CD4-positive, alpha-beta T cell treated with Interferon alpha-2 for 1 hour (primary cell): Measurements from ENCODE around the gene SESN1.

Source experiments
- DNase-seq, 2 donors: peaks; one replicate each; pipeline ENCODE4 v3.0.0-alpha.2; 2020 to 2022

Gene SESN1

DNA sequence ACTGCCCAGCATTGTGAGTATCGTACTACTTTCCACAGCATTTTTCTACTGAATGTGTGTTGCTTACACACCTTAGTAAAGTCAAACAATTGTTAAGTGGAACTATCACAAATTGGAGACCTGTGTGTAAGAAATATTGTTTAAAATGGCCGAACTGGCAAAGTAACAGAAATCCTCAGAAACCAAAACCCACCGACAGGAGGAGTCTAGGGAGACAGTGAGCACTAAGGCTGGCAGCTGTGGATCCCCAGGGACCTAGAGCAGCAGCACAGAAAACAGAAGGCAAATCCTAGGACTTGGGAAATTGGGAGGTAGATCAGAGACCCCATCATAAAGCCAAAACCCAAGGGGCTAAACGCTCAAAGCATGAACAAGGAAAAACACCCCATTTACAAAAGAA, 69.9 kb downstream of the SESN1 start:
- DNase-seq: no peak

DNA sequence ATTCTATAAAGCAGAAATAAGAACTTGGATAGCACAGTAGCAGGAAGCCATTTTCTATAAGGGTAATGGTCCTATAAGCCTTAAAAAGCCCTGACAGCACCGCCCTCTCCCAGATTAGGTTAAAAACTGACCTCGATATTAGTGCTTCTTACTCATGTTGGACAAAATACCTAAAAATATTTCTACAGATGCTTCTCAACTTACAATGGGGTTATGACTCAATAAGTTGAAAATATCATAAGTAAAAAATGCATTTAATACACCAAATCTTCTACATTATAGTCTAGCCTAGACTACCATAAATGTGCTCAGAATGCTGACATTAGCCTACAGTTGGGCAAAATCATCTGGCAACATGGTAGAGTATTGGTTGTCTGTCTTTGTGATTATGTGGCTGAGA, 70.3 kb downstream of the SESN1 start:
- no peak for DNase-seq

DNA sequence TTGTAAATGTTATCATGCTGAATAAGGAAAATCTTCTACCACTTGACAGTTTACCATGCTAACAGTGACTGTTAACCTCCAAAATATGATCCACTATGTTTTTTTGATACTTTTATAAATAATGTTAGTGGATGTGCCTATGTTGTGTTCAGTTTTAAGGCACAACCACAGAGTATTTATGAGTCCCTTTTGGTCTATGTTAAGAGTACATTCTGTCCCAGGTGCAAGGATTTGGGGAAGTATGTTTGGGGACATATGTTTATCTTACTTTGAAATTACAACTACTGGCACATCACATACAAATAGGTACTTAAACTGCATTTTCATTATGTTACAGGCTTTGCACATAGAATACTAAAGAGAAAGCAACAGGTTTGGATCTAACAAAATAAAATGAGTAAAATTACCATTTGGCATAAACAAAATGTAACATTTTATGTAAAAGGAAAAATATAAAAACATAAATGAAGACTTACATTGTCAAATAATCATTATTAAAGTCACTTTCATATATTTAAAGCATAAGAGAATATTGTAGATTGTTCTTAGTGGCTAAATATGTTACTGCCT, 71.2 kb downstream of the SESN1 start:
- DNase-seq: no peak

DNA sequence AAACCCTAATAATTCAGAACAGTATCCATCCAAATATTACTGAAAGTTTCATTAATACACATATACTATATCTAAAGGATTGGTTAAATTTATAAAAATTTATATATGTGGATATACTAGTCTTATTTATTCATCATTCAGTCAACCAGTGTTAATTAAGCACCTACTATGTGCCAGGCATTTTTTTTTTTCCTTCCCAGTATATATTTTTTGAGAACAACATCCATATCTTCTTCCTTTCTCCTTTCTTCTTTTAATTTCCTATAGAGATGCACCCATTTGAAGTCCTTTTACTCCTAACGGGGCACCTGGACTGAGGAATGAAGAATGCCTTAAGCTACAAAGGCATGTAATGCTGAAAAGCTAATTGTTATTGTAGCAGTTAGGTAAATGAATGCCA, 72.8 kb downstream of the SESN1 start:
- no peak for DNase-seq

DNA sequence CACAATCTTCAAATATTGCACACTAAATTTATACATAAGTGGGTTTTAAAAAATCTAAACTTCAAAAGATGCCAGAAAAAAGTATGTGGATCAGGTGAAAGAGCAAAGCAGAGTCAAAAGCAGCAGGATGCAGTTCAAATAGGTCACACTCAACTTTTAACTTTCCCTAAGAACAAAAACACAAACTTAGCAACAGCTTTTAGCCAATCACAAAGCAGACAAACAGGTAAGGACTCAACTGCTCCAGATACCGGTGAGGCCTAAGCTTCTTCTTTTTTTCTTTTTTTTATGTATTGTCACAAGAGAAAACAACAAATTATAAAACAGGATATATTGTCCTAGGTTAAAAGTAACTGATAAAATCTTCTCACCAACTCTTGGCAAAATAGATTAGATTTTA, 74.7 kb downstream of the SESN1 start:
- peak in 1 of 2 donors; percentile 70 for DNase-seq

DNA sequence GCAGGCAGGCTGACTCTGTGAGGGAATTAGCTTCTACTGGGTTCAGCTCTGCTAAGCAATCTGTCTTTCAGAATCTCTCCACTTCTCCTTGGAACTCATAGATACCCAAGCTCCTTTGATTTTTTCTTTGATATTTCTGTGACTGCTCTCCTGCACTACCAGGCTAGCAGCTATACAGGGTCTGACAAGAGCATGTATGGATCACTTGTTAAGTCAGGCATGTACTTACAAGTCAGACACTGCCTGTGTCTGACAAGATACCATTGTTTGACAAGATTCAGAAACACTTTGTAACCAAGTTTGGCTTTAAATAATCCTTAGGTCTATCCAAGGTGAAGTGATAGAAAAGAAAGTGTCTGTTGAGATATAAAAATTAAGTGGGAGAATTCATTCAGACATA, 79.5 kb downstream of the SESN1 start:
- no peak for DNase-seq

DNA sequence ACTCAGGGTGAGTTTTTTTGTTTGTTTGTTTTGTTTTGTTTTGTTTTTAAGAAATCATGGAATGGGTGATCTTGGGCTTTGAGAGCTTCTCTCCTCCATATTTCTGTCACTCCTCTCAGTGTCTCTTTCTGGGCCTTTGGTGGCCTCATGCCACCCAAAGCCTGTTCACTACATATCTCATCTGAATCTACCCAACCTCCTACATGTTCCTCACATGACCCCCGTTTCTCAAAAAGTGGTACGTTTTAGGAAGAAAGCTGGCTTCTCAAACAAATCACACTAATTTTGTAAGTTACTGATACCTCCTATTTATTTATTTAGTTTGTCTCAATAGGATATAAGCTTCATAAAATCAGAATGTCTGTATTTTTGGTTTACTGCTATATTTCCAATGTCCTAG, 80.0 kb downstream of the SESN1 start:
- DNase-seq: no peak

DNA sequence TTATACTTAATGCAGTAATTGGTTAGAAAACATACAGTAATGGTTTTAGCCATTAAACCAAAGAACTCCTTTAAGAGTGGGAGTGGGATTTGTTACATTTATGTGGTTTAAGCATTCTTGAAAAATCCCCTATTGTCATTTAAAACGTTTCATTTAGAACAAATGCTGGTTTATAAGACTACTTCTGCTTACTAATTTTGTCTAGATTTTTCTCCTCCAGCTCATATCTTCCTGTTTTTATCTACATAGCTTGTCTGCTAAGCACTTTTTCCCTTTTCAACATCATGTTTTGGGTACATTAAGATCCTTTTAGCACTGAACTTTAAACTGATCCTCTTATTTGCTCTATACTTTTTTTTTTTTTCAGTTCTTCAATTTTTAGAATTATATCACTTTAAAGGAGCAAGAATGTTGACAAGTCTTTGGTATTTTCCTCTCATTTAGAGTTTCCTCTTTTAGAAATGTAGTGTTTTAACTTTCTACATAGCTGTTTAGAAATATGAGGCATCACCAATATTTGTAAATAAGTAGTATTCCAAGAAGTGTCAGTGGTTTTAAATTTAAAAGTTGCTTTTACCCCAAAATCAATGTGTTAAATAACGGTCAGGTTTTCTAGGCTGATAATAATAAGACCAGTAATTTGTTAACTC, 80.9 kb downstream of the SESN1 start:
- DNase-seq: no peak

DNA sequence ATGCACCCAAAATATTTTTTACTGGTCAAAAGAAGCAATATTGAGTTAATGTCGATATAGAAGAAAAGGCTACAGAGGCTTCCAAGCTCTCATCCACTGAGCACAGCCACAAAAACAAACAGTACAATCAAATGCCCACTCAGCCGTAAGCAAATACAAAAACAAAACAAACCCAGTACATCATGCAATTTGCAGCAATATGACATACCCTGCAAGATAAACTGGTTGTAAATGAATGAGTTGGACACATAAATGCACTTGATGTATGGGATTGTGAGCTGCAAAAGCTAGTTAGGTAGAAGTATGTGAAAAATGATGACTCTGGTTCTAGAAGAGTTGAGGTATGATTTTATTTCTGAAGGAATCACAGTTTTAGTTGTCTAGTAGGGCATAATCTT, 83.9 kb downstream of the SESN1 start:
- no peak for DNase-seq

DNA sequence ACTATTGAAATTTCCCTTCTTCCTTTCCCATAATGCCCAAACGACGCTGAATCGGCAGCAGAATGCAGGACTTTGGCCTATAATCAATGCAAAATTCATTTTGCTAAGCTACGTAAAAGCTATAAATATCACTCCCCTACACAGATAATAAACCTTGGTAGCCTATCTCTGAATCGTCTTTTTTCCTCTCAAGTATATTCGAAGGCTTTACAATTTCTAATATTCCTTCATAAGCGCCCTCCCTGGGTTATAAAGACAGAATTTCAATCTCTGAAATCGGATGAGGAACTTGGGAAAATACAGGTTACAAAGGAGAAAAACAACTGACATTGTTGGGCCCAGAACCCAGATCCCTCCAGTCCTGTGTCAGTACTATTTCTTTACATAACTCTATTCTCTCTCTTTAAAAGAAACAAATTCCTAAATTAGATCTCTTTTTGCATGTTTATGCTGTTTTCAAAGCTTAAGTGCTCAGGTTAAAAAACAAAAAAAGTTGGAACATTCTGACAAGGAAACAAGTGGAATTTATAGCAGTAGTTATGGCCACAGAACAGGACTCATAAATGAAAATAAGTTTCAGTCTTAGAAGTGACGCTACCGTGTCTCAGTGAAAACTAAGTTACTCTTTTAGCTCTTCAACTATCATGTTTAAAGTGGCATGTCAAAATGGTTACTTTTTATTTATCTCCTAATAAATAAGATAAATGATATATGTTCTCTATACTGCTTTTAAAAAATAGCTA, 84.5 kb downstream of the SESN1 start:
- no peak for DNase-seq

DNA sequence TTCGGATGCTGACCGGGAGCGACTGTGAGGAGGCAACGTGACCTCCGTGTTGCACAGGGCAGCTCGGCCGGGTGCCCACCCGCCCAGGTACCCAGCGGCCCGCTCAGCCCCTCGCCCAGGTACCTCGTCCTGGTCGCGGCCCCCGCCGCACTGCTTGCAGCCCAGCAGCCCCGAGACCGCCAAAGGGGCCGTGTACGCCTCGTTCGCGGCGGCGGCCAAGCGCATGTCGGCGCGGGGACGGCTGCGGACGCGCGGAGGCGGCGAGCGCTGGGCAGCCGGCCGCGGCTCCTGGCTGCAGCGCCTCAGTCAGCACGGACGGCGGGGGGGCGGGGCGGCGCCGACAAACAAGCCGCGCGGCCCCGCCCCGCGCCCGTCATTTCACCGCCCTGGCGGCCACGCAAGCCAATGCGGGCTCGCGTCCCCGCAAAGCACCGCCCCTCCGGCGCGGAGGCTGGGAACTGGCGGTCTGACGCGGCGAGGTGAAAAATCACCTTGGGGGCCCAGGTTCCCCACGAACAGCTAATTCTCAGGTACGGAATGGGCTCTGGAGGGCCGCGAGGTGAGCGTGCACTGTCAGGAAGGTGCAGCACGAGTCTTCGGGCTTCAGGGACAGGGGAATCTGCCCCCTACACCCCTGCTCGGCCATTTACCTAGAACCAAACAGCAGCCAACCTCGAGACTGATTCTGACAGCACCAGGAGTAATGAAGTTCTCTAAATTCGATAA, 85.2 kb downstream of the SESN1 start:
- peak; percentile 89 to 94 for DNase-seq

DNA sequence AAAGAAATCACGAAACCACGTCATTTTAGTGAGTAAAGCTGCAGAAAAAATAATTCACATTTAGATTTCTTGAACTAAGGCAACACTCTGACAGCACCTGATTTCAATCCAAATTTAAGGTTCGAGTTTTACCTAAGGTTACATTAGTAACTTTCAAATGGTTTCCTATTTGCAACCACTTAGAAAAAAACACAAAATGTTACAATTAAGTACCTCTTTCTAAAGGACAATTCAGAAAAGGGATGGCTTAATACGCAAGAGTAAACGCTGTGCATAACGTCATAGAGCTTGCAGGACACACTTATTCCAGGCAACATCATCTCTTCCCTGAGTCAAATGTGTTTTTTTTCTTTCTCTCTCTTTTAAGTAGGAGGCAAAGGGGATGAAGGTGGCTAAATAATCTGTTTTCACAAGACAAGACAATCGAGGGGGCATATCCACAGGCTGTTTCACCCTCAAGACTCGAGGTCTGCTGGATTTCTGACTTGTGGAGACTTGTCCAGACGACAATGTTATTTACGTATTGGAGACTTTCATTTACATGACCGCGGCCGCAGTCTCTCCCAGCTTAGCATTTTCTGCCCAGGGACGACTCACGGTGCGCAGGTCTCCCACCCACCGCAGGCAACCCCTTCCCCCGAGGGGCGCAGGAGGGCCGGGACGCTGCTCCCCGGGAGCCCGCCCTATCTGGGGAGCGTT, 86.0 kb downstream of the SESN1 start:
- peak; percentile 6 to 48 for DNase-seq

DNA sequence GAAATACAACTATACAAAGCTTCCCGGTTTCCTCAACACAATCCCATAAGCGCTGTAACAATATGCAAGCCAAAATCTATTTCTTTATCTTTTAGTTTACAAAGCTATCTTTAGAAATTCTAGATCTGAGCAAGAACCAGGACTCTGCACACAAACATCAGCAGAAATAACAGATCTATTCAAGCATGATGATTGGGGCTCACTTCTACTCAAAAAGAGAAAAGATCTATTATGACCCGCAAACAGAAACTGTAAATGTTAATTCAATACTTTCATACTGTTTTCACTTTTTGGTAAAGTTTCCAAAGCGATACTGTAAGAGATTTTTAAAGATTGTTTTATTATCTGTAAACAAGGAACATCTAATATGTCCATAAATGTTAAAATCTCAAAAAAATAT, 86.6 kb downstream of the SESN1 start:
- DNase-seq: no peak

DNA sequence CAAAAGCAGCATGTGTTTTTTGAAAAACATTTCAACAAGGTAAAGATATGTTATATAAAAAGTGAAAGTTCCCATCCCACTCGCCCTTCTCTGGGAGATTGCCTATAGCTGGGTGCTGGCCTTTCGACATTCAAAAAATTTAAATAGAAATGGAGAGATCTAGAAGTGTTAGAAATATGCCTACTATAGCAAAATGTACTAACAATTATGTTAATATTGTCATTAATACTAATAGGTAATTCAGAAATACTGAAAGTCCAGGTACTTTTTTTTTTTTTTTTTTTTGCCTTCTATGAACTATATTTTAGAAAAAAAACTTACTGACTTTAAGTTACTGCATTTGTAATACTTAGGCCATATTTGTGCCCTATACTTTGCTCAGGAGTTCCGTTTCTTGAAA, 87.1 kb downstream of the SESN1 start:
- no peak for DNase-seq

DNA sequence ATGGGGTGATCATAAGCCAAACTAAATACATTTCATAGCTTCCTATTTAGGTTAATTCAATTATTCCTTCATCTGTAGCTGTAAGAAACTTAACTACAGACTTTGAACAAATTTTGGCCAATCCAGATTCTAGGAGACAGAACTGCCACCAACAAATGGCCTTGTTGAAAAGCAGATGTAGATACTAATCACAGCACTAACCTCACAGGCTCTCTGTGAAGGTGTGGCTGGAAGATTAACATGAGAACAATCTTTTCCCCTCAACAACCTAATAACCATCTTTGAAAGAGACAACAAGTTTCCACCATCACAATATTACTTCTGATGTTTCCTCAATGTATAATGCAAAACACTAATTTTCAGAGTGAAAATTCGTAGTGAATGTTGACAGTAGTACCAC, 87.8 kb downstream of the SESN1 start:
- DNase-seq: no peak

DNA sequence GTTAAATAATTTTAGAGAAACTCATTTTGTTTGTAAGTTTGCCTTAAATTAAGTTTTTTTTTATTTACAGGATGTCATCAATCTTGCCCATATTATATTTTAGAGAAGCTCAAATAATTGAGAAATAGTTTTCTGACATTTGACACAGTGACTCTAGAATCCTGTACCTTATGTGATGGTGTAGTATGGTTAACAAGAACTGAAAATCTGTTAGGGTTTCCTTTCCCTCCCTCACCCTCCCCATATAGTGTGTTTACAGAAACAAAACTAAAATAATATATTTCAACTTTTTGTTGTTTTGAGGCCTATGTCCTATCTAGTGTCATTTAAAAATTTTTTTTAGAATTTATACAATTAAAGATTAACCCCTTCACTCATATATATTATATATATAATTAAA, 91.8 kb downstream of the SESN1 start:
- DNase-seq: no peak

DNA sequence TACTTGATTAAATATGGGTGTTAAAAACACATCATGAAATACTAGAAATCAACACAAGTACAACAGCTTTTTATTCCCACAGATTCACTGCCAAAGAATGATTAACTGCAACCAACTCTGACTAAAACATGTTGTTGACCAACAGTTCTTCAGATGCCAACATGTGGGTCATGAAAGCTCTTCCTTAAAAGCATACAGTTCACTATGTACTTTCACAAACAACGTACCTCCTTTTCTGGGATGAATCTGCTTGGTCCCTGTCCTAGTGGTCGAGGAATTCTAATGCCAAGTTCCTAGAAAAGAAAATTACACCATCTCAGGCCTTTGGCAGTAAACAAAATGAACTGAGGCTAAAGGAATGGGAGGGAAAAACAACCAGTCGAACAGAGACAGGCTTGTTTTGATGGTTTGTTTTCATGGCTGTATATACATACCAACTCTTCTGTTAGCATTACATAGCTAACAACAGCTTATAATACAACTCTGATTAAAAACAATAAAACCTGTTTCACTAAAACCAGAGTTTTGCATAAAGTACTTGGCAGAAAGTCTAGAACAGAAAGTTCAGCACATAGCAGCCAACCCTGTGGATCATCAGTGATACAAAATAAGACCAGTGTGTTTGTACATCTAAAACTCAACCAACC, 92.5 kb downstream of the SESN1 start:
- no peak for DNase-seq

DNA sequence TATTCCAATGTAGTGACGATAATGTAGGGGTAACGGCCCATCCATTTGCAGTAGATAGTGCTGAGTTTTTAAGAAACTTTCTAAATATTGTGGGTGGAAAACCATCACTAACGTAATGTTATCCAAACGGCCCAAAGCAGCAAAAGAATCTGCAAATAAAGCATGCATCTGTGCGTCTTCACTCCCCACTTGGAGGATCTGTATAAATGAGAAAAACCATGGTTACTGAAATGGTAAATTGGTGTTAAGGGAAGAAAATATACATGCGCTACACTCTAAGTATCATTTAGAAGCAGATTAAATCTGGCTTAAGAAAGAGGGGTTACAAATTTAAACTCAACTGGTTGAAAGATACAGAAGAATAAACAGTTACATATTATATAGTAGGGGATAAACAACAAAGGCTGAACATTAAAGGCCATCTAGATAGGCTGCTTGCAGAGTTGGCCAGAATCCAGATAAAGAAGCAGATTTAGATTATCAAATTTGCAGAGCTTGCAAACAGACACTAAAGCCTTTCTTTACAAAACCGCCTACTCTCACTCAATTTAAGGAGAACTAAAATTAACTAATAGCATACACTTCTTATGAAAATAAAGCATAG, 93.3 kb downstream of the SESN1 start:
- DNase-seq: no peak

DNA sequence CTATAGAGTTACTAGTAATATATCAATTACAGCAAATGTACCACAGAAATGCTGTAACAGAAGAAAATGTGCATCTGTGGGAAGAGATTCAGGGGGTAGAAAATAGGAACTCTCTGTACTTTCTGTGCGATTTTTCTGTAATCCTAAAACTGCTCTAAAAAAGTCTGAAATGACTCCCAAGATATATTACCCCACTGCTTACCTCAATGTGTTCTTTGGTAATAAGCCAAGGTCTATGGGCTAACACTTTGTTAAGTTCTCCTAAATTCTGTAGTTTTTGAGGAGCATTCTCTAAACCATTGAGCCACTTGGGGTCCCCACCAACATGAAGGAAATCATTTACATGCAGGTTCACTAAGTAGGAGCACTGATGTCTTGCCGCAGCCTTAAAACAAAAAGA, 94.4 kb downstream of the SESN1 start:
- no peak for DNase-seq

DNA sequence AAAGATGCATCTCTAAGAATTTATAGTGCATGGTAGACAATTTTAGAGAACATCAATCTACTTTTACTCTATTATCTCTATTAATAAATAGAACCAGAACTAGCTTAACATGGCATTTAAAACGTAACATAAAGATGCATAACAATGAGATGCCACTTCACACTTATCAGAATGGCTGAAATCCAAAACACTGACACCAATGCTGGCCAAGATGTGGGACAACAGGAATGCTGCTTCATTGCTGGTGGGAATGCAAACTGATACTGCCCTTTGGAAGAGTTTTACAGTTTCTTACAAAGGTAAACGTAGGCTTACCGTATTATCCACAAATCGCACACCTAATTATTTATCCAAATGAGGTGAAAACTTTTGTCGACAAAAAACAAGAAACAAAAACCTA, 95.2 kb downstream of the SESN1 start:
- no peak for DNase-seq

DNA sequence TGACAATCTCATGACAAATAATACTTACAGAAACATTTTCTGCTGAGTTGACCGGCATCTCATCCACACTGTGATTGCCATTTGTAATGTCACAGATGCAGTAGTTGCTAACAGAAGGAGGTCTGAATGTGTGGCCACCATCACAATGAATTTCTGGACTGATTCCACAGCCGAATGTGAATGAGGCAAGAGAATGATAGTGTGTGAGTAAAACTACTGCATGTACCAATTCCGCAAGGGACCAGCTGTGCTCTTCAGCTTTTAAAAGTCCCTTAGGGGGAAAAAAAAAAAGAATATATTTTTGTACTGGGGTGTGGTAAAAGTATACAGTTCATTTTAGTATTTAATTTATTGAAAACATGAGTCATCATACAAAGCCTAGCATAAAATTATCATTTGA, 96.2 kb downstream of the SESN1 start:
- no peak for DNase-seq

DNA sequence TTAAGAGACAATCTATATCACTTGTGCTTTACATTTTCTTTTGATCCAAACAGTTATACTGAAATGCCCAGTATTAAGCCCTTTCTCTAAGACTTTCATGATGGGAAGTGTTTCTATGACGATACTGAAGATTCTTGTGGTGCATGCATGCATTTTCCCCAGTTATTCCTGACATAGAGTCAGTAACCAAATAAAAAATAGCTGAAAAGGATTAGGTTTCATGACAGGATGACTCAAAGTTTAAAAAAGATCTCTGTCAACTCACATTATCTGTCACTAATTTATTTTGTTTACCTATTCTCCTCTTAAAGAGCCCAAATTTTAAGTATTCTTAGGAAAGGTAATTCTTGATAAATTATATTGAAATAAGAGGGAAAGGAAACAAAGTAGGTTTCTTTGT, 98.4 kb downstream of the SESN1 start:
- DNase-seq: no peak
